ENCODE measurements around the gene TAF7. TPM values are rescaled to one million over a fixed set of nuclear protein-coding genes. Genes with fewer than 3 reads are reported as not detected.
"Not testable (repeated sequence)": the region's sequence is repeated elsewhere in the genome, so short reads cannot be mapped to it uniquely, and the experiment has no call there.

Gene TAF7
- total and polyA plus RNA-seq, 2 donors (not counting 1 experiment from before 2014, with no cell fraction given), result 73.0 to 107 TPM

DNA sequence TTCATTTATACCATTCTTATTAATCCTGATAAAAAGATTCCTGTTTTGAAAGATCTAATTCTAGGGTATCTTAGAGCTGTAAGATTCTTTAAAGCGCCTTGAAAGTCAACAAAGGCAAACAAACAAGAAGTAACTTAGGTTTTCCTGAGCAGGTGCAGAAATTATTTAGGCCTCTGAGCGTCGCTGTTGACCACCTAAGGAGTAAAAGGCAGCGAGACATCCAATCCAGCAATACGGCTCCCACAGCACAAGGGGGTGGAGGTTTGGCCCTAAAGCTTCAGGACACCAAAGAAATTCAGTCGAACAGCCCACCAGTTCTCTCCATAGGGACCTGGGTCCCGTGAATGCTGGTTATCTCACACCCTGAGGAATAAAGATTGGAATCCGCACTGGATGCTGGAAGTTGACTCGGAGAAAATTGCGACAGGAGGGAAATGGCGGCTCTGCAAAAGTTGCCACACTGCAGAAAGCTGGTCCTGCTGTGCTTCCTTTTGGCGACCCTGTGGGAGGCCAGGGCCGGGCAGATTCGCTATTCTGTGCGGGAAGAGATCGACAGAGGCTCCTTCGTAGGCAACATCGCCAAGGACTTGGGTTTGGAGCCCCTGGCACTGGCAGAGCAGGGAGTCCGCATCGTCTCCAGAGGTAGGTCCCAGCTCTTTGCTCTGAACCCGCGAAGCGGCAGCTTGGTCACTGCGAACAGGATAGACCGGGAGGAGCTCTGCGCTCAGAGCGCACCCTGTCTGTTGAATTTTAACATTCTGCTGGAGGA lies 18.1 kb upstream of the TAF7 start, which contains the start of gene PCDHGA2:
PCDHGA2 (plus strand) TSS at position 223 of the 769 bp plus-strand sequence.
- Histone ChIP-seq H3K27me3 (ENCODE audit: control insufficient read depth, insufficient read depth, low read length) (peaks cover 5% of the 10 kb centered on the region), H4K20me1 (ENCODE audit: control insufficient read depth, extremely low read depth, insufficient read depth, low read length) (no peaks in the 10 kb centered on the region), H3K36me3 (ENCODE audit: control insufficient read depth, insufficient read depth, low read length) (no peaks in the 10 kb centered on the region), H3K4me1 (ENCODE audit: control insufficient read depth, extremely low read depth, insufficient read depth, low read length) (no peaks in the 10 kb centered on the region), H3K27ac (ENCODE audit: insufficient read depth, low read length) (no peak within 1 kb of the TSS), H3K9ac (ENCODE audit: insufficient read depth, low read length) (peak within 1 kb of the TSS; percentile 30), H2AFZ (ENCODE audit: low read length) (peak within 1 kb of the TSS; percentile 73), H3K9me3 (ENCODE audit: control insufficient read depth, insufficient read depth, low read depth, low read length) (peaks cover 2% of the 10 kb centered on the region), H3K4me2 (ENCODE audit: extremely low read depth, insufficient read depth, low read length) (peak within 1 kb of the TSS; percentile 59), H3K79me2 (ENCODE audit: control insufficient read depth, insufficient read depth, low read length) (no peaks in the 10 kb centered on the region), H3K4me3 (replicated peaks in 1 of 4; ENCODE audit: control extremely low read depth in 1 of 4, insufficient read depth in 1 of 4, low read depth in 3 of 4, low read length in 4 of 4) (peak within 1 kb of the TSS; percentile 30 to 57 (median 52))
- DNase-seq (ENCODE audit: low read depth in 2 of 2), result peak; percentile 48 to 65
- TF ChIP-seq EZH2 (IDR thresholded peaks at IDR 0.05; ENCODE audit: low read length, missing control alignments), result no peak
- TF ChIP-seq, protein P1, sequence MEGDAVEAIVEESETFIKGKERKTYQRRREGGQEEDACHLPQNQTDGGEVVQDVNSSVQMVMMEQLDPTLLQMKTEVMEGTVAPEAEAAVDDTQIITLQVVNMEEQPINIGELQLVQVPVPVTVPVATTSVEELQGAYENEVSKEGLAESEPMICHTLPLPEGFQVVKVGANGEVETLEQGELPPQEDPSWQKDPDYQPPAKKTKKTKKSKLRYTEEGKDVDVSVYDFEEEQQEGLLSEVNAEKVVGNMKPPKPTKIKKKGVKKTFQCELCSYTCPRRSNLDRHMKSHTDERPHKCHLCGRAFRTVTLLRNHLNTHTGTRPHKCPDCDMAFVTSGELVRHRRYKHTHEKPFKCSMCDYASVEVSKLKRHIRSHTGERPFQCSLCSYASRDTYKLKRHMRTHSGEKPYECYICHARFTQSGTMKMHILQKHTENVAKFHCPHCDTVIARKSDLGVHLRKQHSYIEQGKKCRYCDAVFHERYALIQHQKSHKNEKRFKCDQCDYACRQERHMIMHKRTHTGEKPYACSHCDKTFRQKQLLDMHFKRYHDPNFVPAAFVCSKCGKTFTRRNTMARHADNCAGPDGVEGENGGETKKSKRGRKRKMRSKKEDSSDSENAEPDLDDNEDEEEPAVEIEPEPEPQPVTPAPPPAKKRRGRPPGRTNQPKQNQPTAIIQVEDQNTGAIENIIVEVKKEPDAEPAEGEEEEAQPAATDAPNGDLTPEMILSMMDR (conservative IDR thresholded peaks at IDR 0.05 in 1 of 2, IDR thresholded peaks at IDR 0.05 in 1 of 2; ENCODE audit: low read depth in 1 of 2, low read length in 2 of 2), result peak; percentile 56 to 64

DNA sequence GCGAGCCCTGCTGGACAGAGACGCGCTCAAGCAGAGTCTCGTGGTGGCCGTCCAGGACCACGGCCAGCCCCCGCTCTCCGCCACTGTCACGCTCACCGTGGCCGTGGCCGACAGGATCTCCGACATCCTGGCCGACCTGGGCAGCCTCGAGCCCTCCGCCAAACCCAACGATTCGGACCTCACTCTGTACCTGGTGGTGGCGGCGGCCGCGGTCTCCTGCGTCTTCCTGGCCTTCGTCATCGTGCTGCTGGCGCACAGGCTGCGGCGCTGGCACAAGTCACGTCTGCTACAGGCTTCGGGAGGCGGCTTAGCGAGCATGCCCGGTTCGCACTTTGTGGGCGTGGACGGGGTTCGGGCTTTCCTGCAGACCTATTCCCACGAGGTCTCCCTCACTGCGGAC lies 12.0 kb upstream of the TAF7 start:
- H3K27me3 ChIP-seq (ENCODE audit: control insufficient read depth, insufficient read depth, low read length); H3K4me3 ChIP-seq (replicated peaks in 1 of 4; ENCODE audit: control extremely low read depth in 1 of 4, insufficient read depth in 1 of 4, low read depth in 3 of 4, low read length in 4 of 4); H3K36me3 ChIP-seq (ENCODE audit: control insufficient read depth, insufficient read depth, low read length); H3K4me2 ChIP-seq (ENCODE audit: extremely low read depth, insufficient read depth, low read length); H3K4me1 ChIP-seq (ENCODE audit: control insufficient read depth, extremely low read depth, insufficient read depth, low read length); H4K20me1 ChIP-seq (ENCODE audit: control insufficient read depth, extremely low read depth, insufficient read depth, low read length); DNase-seq (ENCODE audit: low read depth in 2 of 2); H2AFZ ChIP-seq (ENCODE audit: low read length); H3K79me2 ChIP-seq (ENCODE audit: control insufficient read depth, insufficient read depth, low read length); H3K27ac ChIP-seq (ENCODE audit: insufficient read depth, low read length); H3K9me3 ChIP-seq (ENCODE audit: control insufficient read depth, insufficient read depth, low read depth, low read length); H3K9ac ChIP-seq (ENCODE audit: insufficient read depth, low read length): not testable (repeated sequence)

DNA sequence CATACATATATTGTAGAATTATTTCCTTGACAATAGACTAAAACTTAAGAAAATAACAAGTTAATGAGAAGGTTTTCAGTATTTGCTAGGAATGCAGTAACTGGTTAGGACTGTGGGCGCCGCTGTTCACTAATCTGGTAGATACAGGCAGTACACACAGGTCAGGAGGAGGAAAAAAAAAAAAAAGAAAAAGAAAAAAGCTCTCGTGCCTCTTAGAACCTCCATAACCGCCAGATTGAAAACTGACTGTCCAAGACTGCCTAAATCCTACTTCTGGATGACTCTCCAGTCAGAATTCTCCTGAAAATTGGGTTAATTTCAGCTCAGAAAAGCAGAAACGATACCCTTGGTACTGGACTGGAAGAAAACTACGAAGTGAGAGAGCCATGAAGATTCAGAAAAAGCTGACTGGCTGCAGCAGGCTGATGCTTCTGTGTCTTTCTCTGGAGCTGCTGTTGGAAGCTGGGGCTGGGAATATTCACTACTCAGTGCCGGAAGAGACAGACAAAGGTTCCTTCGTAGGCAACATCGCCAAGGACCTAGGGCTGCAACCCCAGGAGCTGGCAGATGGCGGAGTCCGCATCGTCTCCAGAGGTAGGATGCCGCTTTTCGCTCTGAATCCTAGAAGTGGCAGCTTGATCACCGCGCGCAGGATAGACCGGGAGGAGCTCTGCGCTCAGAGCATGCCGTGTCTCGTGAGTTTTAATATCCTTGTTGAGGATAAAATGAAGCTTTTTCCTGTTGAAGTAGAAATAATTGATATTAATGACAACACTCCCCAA lies 9.9 kb upstream of the TAF7 start, which contains the start of gene PCDHGA1:
PCDHGA1 (plus strand) TSS at position 216 of the 782 bp plus-strand sequence.
- H3K4me2 ChIP-seq (ENCODE audit: extremely low read depth, insufficient read depth, low read length), result peak within 1 kb of the TSS; percentile 53
- peak within 1 kb of the TSS; percentile 7 to 57 (median 42) for H3K4me3 ChIP-seq (replicated peaks in 1 of 4; ENCODE audit: control extremely low read depth in 1 of 4, insufficient read depth in 1 of 4, low read depth in 3 of 4, low read length in 4 of 4)
- H3K9ac ChIP-seq (ENCODE audit: insufficient read depth, low read length), result no peak within 1 kb of the TSS
- H3K36me3 ChIP-seq (ENCODE audit: control insufficient read depth, insufficient read depth, low read length), result no peaks in the 10 kb centered on the region
- no peaks in the 10 kb centered on the region for H3K9me3 ChIP-seq (ENCODE audit: control insufficient read depth, insufficient read depth, low read depth, low read length)
- no peaks in the 10 kb centered on the region for H4K20me1 ChIP-seq (ENCODE audit: control insufficient read depth, extremely low read depth, insufficient read depth, low read length)
- peak; percentile 40 to 67 for DNase-seq (ENCODE audit: low read depth in 2 of 2)
- peak within 1 kb of the TSS; percentile 50 for H2AFZ ChIP-seq (ENCODE audit: low read length)
- no peak within 1 kb of the TSS for H3K27ac ChIP-seq (ENCODE audit: insufficient read depth, low read length)
- no peaks in the 10 kb centered on the region for H3K79me2 ChIP-seq (ENCODE audit: control insufficient read depth, insufficient read depth, low read length)
- no peaks in the 10 kb centered on the region for H3K4me1 ChIP-seq (ENCODE audit: control insufficient read depth, extremely low read depth, insufficient read depth, low read length)
- TF ChIP-seq, protein P1 (conservative IDR thresholded peaks at IDR 0.05 in 1 of 2, IDR thresholded peaks at IDR 0.05 in 1 of 2; ENCODE audit: low read depth in 1 of 2, low read length in 2 of 2), result peak; percentile 45 to 56
- TF ChIP-seq EZH2 (IDR thresholded peaks at IDR 0.05; ENCODE audit: low read length, missing control alignments), result no peak
- H3K27me3 ChIP-seq (ENCODE audit: control insufficient read depth, insufficient read depth, low read length), result no peaks in the 10 kb centered on the region

All from fibroblast of lung (primary cell).